Glutamatergic neuron (in vitro differentiated cells): Measurements from ENCODE around the gene SUSD6. TPM values are rescaled to one million over a fixed set of nuclear protein-coding genes. Genes with fewer than 3 reads are reported as not detected.

Experiments
- DNase-seq: peaks from one replicate; pipeline ENCODE4 v3.0.0; 2022
- H3K27ac Mint-ChIP-seq: one replicate; pipeline ENCODE4 v1.8.0; 2020; ENCODE audit warnings: mild to moderate bottlenecking, mixed read lengths, inconsistent platforms; ENCODE audit not compliant: unreplicated experiment
- H3K27me3 Mint-ChIP-seq: one replicate; pipeline ENCODE4 v1.8.0; 2020; ENCODE audit warnings: mild to moderate bottlenecking, moderate library complexity, mixed read lengths, inconsistent platforms; ENCODE audit not compliant: unreplicated experiment
- H3K36me3 Mint-ChIP-seq: one replicate; pipeline ENCODE4 v1.8.0; 2020; ENCODE audit warnings: mild to moderate bottlenecking, mixed read lengths, inconsistent platforms; ENCODE audit not compliant: unreplicated experiment
- H3K4me1 Mint-ChIP-seq: one replicate; pipeline ENCODE4 v1.8.0; 2020; ENCODE audit warnings: mild to moderate bottlenecking, low read depth, mixed read lengths, inconsistent platforms; ENCODE audit not compliant: unreplicated experiment
- H3K4me3 Mint-ChIP-seq: one replicate; pipeline ENCODE4 v1.8.0; 2020; ENCODE audit warnings: mild to moderate bottlenecking, mixed read lengths, inconsistent platforms; ENCODE audit not compliant: unreplicated experiment
- H3K9me3 Mint-ChIP-seq: one replicate; pipeline ENCODE4 v1.8.0; 2020; ENCODE audit warnings: mild to moderate bottlenecking, moderate library complexity, mixed read lengths, inconsistent platforms; ENCODE audit not compliant: unreplicated experiment
- total RNA-seq: library from RNA; stranded (reverse); fragmentation: NEBNext Ultra II Directional; extraction: Animal tissue kit (Norgen Biotek cat#: 25700); gene quantifications from one replicate; pipeline ENCODE4 v1.2.1, GENCODE V29; 2021; ENCODE audit not compliant: unreplicated experiment
- TF ChIP-seq, protein P1 (sequence below): fragments of 200-600 bp; sonication (generic); IDR thresholded peaks from one replicate; pipeline ENCODE4 v1.5.0; 2021; ENCODE audit not compliant: partially characterized antibody, unreplicated experiment

Gene SUSD6
- total RNA-seq, 1 donor from 2014 or later = 106 TPM

DNA sequence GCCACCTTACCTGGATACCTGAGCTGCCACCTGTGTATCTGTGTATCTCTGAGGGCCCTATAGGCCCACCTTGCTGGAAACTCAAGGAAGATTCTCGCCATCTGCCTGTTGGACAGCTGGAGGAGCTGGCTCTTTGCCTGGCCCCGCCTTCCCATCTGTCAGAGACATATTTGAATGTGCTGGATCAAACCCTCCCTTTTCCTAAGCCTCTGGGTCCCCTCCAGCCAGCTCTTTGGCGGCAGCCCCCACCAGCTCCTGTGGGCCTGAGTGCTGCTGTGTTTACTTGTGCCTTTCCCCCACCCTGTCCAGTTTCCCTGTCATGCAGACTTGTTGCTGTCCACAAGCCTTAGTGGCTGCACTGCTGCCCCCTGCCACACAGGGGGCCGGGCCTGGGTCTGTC is 99.7 kb downstream of the SUSD6 start:
- peaks cover 39% of the 10 kb centered on the region for H3K9me3 Mint-ChIP-seq
- H3K4me3 Mint-ChIP-seq = peak overlapping the region; percentile 73
- TF ChIP-seq, protein P1, sequence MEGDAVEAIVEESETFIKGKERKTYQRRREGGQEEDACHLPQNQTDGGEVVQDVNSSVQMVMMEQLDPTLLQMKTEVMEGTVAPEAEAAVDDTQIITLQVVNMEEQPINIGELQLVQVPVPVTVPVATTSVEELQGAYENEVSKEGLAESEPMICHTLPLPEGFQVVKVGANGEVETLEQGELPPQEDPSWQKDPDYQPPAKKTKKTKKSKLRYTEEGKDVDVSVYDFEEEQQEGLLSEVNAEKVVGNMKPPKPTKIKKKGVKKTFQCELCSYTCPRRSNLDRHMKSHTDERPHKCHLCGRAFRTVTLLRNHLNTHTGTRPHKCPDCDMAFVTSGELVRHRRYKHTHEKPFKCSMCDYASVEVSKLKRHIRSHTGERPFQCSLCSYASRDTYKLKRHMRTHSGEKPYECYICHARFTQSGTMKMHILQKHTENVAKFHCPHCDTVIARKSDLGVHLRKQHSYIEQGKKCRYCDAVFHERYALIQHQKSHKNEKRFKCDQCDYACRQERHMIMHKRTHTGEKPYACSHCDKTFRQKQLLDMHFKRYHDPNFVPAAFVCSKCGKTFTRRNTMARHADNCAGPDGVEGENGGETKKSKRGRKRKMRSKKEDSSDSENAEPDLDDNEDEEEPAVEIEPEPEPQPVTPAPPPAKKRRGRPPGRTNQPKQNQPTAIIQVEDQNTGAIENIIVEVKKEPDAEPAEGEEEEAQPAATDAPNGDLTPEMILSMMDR = no peak
- H3K27ac Mint-ChIP-seq = peak overlapping the region; percentile 99
- DNase-seq = peak; percentile 69
- peaks cover 34% of the 10 kb centered on the region for H3K27me3 Mint-ChIP-seq
- H3K36me3 Mint-ChIP-seq = no peaks in the 10 kb centered on the region
- peaks cover 66% of the 10 kb centered on the region for H3K4me1 Mint-ChIP-seq

DNA sequence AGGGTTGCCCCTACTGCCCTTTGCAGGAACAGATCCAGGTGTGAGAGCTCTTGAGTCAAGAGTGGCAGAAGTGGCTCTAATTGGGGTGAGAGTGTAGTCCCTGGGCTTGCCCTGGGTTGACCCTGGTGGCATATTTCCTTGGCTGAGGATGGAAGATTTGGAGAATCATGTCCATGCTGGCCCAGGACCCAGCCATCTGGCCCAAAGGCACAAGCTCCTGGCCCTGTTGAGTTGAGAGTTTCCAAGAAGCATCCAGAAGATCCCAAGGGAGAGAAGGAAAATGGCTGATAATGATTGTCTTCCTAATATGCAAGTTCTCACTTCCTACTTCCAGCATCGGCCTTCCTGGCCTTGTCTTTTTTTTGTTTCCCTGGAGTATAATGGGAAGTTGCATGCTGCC is 100.1 kb downstream of the SUSD6 start:
- H3K36me3 Mint-ChIP-seq = no peaks in the 10 kb centered on the region
- peaks cover 39% of the 10 kb centered on the region for H3K9me3 Mint-ChIP-seq
- peak overlapping the region; percentile 73 for H3K4me3 Mint-ChIP-seq
- TF ChIP-seq, protein P1 = no peak
- H3K4me1 Mint-ChIP-seq = peaks cover 66% of the 10 kb centered on the region
- peak overlapping the region; percentile 99 for H3K27ac Mint-ChIP-seq
- DNase-seq = no peak
- peaks cover 32% of the 10 kb centered on the region for H3K27me3 Mint-ChIP-seq

DNA sequence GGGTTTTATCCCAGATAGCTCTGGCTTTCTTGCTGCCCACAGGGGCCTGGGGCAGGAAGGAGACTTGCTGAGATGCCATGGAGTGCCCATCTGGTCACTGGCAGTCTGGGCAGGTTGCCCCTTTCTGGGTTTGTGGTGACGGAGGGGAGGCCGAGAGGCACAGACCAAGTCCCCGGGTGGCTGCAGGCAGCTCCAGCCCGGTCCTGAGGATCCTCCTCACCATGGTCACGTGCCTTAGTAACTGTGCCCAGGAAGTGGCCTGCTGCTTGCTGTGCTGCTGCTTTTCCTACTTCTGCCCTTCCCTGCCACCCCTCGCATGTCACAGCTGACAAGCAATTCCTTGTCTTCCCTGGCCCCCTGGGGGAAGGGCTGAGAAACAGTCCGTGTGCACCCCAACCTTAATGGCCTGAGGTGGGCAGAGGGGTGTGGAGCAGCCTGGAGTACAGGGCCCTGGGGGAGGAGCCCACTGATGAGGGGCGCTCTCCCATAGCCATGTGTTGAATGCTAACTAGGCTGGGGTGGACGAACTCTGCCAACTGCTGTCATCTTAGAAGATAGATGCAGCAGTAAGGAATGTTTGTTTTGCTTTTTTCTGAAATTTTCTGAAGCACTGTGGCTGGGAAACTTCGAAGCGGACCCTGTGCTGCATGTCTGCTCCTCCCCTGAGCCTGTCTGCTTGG is 100.6 kb downstream of the SUSD6 start:
- TF ChIP-seq, protein P1 = no peak
- H3K4me3 Mint-ChIP-seq = peak overlapping the region; percentile 83
- H3K9me3 Mint-ChIP-seq = peaks cover 39% of the 10 kb centered on the region
- peaks cover 67% of the 10 kb centered on the region for H3K4me1 Mint-ChIP-seq
- H3K27me3 Mint-ChIP-seq = peaks cover 35% of the 10 kb centered on the region
- no peak for DNase-seq
- peak overlapping the region; percentile 99 for H3K27ac Mint-ChIP-seq
- H3K36me3 Mint-ChIP-seq = peaks cover 3% of the 10 kb centered on the region

DNA sequence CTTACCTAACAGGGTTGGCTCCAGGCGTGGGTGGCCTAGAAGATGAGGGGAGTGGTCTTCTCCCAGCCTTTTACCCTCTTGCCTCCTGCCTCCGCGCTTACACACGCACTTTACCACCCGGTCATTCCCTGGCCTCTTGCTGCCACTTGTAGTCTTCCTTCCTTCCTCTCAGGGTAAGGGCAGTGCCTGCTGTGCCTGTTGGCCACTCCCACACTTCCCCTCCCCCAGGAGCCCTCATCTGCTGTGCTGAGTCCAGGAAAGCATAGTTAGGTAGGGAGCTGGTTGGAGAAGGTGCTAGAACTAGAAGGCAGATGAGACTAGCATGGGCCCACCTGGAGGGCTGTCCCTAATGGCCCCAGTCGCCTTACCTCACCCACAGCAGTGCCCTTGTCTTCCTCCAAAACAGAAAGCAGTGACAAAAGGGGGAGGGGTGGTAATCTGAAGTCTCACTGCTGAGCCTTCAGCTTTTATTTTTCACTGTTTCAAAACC is 101.2 kb downstream of the SUSD6 start:
- Mint-ChIP-seq H3K9me3 (peaks cover 41% of the 10 kb centered on the region), H3K36me3 (peaks cover 5% of the 10 kb centered on the region), H3K27me3 (peaks cover 36% of the 10 kb centered on the region), H3K27ac (peak overlapping the region; percentile 99), H3K4me3 (peak overlapping the region; percentile 83), H3K4me1 (peaks cover 66% of the 10 kb centered on the region)
- TF ChIP-seq, protein P1 = no peak
- DNase-seq = peak; percentile 50

DNA sequence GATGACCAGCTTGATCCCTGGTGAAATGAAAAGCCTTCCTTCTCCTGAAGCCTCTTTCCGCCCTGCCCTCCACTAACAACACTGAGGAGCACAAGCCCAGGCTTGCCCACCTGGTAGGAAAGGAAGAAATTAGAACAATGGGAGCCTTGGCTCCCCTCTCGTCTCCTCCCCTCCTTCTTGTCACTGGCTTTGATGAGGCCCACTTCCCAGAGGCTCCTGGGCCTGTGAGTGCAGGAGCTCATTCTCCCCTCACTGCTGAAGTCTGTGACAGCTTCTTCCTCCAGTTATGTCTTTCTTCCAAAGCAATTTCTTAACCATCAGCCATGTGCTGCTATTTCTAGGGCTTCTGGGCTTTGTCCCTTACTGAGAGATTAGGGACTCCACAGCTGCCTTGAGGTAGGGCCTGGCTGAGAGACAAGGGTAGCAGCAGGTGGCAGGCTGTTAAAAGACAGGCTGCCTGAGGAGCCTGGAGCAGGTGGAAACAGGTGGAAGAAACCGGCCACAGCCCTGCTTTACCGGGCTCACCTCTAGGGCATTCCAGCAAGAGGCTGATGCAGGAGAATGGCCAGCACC is 101.9 kb downstream of the SUSD6 start:
- TF ChIP-seq, protein P1 = no peak
- H3K27ac Mint-ChIP-seq = peak overlapping the region; percentile 99
- peaks cover 36% of the 10 kb centered on the region for H3K27me3 Mint-ChIP-seq
- H3K36me3 Mint-ChIP-seq = peaks cover 5% of the 10 kb centered on the region
- H3K9me3 Mint-ChIP-seq = peaks cover 40% of the 10 kb centered on the region
- H3K4me1 Mint-ChIP-seq = peaks cover 66% of the 10 kb centered on the region
- DNase-seq = no peak
- peak overlapping the region; percentile 83 for H3K4me3 Mint-ChIP-seq
